HG03439 (cell line): ENCODE data around the gene GALNT2.

Experiments used
- ATAC-seq: cut with Tn5 transposase; IDR thresholded peaks from one replicate; pipeline ENCODE4 v1.9.1; 2021; ENCODE audit warnings: mild to moderate bottlenecking, moderate library complexity; ENCODE audit not compliant: unreplicated experiment

Gene GALNT2

DNA sequence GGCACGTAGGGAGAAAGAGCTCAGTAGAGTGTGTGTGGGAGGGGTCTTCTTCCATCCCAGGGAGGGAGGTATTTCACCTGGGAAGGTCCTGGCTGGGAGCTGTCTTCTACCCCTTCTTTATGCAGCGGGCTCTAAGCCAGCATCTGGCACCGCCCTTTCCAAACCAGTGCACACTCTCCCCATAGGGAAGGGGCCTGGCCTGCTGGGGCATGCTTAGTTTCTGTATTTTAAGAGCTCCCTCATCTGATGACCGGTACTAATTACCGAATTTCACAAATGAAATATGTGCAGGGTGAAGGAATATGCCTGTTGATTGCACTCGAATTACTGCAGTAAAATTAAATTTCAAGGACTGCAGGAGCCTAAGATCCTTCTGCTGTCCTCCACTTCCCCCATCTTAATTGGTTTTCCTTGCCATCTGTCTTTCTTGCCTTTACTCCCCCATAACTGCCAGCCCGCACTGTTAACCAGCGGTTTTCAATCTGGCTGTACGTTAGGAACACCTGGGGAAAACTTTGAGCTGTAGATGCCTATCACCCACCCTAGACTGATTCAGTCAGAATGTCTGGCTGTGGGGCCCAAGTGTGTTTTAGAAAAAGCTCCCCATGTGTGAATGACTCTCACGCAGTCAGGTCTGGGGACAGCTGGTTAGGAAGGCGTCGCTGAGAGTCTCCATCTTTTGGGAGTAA is 20.1 kb downstream of the GALNT2 start:
- no peak for ATAC-seq

DNA sequence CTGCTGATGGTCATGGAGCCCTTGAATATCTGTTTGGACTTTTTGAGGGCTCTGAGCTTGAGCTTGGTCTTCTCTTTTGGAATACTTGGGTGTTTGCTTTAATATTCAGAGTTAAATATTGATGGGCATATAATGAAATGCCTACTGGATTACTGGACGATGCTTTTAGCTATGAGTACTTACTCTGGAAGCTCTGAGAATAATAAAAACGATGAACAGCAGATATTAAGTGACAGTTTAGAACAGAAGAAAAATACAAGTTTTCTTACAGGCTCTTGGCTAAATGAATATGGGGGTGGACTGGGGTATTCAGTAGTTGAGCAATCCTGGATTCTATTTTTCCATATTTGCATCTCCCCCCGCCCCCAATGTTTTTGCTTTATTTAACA is 20.7 kb downstream of the GALNT2 start:
- no peak for ATAC-seq

DNA sequence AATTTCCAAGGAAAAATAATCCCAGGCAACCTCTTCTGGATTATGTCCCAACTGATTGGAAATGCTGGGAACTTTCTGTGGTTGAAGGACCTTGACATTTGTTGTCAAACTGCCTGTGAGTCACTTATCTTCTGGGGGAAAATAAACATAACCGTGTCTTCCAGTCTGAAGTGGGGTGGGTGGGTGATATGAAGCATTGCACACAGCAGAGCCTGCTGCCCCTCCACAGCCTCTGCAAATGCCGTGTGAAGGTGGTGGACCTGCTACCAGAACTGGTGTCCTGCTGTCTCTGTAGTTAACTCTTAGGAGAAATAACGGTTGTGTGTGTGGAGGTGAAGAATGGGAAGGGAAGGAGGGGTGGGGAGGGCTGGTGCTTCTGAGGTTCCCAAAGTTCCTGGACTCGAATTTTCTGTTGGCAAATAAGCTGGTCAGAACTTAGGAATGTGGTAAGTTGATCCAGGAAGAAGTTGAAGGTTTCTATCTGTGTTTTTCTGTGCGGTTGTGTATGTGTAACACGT is 23.2 kb downstream of the GALNT2 start:
- ATAC-seq: no peak

DNA sequence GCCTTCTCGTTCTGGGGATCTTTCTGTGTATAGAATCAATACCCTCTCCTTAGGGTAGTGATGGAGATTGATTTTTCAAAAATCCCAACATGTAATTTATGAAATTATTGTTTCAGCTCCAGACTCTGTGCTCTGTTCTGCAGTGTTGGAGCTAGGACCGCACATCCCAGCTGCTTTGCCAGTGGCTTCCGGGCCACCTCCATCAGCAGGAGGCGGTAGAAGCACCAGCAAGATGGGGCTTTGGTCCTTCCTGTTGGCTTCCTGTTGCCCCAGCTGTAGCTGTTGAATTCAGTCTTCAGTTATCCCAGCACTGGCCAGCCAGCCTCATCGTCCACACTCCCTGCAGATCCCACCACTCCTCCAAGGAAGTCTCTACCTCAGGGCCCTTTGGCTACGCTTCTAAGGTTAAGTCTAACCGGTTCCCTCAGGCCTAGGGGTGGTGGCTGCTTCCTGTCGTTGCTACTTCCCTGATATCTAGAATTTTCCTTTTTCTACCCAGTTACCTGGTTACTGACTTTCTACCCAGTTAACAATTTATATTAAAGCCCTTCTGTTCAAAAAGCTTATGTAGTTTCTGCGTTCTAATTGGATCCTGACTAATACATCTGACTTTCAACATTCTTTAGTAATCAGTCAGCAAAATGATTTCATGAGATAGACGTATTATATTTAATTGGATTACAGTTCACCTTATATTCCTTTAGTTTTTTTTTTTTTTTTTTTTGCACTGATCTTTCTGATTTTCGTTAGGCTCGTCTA is 24.6 kb downstream of the GALNT2 start:
- no peak for ATAC-seq

DNA sequence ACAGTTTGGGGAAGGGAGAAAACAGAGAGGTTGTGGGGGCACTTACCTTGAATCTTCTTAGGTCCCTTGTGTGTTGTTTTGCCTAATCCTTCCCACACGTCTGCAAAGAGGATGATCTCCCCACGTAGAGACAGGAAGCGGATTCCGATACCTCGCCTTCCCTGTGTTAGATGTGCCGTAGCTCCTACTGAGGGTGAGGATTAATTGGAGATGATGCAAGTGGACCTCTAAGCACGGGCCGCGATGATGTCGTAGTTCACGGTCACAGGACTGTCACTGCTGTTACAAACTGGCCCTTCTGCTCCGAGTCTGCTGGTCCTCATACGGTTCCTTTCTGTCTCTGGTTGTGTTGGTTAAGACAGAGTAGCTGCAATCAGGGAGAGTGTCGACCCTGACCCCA is 27.7 kb downstream of the GALNT2 start:
- no peak for ATAC-seq

DNA sequence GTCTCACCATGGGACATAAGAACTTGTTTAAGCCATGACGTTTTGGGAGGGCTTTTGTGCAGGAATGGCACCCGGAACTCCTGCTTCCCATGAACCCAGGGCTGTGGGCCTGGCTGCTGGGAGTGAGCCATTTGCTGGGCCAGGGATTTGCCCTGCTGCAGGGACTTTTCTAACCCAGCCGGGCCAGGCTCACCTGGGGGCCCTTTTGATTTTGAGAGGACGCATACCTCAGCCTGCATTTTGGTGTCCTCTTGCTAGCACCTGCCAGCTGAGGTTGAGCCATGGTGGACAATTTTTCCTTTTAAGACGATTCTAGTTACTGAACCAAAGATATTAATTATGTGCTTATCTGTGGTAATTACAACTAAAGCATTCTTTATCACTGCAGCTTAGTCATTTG is 28.9 kb downstream of the GALNT2 start:
- ATAC-seq: no peak

DNA sequence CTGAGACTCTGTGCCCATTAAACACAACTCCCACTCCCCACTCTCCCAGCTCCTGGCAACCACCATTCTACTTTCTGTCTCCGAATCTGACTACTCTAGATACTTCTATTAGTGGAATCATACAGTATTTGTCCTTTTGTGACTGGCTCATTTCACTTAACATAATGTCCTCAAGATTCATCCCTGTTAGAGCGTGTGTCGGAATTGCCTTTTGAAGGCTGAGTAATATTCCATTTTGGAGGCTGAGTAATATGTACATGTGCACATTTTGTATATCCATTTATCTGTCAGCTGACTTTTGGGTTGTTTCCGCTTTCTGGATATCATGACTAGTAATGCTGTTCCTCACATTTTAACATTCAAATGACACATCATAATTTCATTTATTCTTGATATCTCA is 30.3 kb downstream of the GALNT2 start:
- no peak for ATAC-seq

DNA sequence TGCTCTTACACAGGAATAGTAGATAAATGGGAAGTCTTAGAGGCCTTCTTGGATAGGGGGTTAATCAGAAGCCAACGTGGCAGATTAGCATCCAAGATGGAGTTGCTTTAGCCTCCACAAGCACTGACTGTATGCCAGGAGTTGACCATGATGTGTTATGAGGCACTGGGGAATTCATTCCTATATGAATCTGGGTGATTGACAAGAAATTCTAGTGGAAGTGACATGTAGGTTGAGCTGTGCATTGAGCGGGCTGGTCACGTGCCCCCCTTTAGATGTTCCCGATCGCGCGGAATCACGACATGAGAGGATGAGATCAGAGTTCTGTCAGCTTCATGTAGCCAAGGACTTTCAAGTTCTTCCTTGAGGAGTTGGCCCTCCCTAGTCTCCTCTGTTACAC is 31.7 kb downstream of the GALNT2 start:
- ATAC-seq: no peak

DNA sequence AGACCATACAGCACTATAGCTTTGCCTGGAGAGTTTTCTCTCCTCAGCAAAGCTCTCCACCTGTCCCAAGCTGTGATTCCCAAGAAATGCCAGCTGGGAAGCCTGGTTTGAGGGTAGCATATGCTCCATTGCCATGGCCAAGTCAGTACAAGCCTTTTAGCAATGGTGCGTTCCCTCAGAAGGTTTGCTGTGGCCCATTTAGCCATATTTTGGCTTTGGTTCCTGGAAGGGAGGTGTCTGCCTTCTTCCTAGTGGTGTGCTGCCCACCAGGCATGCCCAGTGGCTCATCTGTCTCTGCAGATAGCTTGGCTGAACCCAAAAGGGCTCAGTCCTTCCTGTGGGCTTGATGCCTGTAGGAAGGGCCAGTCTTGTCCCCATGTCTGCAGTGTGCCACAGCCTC is 32.4 kb downstream of the GALNT2 start:
- ATAC-seq: no peak

DNA sequence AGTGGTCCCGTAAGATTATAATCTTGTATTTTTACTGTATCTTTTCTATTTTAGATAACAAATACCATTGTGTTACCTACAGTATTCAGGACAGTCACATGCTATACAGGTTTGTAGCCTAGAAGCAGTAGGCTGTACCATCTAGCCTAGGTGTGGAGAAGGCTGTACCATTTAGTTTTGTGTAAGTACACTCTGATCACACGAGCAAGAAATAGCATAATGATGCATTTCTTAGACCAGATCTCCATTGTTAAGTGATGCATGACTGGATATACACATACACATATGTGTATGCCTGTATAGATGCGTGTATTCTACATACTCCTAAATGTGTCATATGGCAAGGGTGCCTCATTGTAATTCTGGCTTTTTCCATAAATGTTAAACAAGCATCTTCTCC is 33.9 kb downstream of the GALNT2 start:
- ATAC-seq: no peak

DNA sequence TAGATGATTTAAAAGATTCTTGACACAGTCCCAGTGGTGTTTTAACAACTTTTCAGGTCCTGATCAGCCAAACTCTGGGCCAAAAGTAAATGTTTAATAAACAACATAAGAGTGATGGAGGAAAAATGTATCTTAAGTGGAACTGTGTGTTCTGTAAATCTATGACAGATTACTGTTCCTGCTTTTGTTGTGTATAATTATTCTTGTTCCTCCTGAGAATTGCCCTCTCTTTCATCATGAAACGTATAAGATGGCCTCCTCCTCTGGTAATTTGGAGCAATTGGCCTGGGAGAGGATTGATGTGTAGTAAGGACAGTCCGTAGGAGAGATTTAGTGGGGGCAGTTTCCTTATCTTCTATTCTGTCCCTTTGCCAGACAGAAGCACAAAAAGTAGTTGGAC is 34.5 kb downstream of the GALNT2 start:
- no peak for ATAC-seq

DNA sequence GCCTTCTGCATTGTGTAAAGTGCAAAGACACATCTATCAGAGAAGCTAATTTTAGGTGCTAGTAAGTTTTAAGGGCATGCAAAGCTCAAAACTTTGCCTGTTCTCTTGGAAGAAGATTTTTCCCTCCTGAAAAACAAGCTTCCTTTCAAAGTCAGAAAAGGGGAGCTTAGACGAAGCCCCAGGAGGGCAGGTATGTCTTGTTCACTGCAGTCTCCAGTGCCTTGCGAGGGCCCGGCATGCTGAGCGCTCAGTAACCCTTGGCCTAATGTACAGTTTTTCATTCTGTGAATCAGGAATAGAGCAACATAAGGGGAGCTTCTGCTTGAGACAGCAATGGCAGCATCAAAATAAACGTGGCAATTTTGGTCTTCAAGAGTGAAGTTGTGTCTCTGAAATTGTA is 35.0 kb downstream of the GALNT2 start:
- no peak for ATAC-seq

DNA sequence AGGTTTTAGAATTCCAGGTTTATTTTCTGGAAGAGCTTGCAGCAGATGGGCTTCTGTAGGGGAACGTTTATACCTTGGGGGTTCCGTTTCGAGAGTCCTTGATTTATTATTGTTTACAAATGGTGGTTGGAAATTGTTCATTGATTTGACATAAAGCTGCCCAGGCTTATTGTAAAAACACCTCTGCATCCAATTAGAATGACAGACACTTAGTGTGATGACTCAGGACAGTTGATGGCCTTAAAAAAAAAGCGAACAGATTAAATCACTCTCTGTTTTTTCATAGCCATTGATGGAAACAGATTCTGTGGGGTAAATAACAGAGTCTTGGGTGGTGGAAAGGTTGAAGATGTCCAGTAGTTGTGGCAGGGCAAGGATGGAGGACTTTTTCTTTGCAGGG is 35.4 kb downstream of the GALNT2 start:
- no peak for ATAC-seq

DNA sequence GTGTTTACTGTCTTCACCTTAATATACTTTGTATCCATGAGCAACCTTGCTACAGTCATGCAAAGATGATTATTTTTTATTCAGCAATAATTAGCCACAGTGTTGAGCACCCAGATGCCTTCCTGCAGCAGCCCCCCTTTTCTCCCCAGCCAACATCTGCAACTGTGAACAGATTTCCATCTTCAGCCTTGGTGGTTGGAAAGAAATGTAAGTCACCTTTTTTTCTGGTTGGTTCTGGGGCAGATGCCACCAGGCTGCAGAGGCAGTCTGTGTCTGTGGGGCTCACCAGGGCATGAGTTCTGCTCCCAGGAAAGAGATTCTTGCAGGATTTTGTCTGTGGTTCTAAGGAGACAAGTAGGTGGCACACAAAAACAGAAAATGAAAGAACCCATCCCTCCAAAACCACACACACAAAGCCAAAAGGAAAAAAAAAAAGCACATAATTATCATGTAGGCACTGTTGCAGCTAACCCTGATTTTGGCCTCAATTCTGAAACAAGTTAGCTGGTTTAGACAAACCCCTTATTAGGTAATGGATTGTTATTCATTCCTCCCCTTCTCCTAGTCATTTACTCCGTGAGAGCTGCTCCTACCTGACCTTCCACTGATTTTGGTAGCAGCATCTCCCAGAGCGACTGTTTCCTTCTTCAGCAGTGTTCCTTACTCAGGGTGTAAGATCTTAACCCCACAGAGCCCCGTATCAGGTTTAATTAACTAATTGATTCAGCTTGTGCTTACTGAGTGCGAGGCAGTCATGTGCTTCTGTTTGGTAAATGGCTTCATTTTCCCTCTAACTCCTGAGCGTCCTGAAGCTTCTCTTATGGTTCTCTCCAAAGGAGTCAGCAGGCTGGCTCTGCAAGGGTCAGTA is 36.5 kb downstream of the GALNT2 start:
- ATAC-seq: no peak

DNA sequence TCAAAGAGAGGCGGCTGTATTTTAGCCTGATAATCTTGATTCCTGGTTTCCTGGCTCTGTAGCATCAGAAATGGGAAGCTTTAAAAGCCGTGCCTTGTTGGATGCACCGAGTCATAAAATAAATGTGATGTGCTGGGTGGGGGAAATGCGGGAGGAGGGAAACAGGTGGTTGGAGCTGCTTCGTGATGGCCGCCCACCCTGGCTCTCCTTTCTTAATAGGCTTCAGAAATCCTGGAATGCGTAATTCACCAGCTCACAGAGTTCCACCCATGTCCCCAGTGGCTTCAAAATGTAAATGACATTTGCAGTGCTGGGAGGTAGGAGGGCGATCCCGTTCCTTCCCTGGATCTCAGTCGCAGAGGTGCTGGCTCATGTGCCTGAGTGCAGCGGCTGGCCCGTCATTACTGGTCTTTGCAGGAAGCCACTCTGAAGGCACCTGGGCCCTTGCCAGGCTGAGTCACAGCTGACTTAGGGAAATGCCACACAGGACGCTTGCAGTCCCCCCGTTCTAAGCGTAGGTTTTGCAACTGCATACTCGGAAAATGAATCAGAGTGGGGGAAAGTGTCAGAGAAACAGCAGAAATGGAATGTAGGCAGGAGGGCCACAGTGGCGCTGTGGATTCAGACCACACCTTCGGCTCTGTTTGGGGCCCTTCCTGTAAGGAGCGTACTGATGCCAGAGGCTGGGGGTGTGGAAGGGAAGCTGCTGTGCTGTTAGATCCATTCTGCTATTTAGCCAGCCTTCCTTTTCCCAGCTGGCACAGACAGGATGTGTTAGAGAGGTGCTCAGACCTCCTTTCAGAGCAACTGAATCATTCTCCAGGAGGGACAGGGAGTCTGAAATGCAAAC is 37.6 kb downstream of the GALNT2 start:
- ATAC-seq: peak; percentile 54

DNA sequence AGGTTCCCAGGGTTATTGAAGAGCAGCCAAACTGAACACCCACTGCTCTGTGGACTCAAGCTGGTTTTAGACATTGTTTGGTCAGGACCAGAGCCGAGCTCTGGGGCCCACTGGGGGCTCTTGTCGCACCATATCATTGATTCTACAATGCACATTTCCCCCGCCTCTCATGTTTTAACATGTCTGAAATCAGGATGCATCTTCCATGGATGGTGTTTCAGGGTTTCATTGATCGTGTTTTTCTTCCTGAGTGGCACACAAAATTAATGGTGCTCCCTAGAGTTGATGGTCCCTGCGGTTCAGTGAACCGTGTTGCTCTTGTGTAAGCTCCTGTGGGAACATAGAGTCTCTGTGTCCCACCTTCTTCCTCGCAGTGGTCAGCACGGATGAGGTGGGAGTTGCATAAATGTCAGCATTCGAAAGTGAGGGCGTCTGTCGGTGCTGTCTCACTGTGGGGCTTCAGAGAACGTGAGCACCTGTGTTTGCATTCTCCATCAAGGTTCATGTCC is 38.3 kb downstream of the GALNT2 start:
- ATAC-seq: no peak

DNA sequence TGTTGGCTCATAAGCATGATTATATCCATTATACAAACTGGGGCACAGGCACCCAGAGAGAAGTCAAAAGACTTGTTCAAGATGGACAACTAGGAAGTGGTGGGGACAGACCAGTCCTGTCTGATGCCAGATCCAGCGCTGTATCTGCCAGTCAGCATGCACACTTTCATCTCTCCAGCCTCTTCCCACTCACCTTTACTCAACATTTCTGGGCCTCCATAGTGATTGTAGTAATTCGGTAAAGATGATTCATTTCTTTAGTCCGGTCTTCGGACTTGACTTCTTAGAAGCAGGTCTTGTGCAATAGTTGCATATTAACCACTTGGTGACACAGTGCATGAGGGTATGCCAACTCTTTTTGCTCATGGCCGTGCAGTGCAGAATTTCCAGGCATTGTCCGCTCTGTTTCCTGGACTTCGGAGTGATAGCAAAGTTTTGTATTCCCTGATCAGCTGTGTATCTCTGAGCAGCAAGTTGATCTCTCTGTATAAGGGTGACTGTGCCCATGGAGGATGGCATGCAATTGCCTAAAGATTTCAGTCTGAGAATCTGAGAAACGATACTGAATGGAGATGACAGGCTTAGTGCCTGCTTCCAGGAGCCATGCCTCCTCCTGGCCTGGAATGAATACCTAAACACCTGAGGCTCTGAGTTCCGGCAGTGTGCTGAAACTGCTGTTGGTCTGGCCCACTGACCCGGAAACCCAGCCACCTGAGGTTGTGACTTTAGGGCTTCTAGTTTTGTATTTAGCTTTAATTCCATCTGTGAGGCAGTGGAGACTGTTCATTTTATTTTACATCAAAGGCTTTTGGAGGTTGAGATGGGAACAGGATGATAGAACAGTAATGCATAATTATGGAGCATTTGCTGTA is 39.0 kb downstream of the GALNT2 start:
- ATAC-seq: peak; percentile 25

DNA sequence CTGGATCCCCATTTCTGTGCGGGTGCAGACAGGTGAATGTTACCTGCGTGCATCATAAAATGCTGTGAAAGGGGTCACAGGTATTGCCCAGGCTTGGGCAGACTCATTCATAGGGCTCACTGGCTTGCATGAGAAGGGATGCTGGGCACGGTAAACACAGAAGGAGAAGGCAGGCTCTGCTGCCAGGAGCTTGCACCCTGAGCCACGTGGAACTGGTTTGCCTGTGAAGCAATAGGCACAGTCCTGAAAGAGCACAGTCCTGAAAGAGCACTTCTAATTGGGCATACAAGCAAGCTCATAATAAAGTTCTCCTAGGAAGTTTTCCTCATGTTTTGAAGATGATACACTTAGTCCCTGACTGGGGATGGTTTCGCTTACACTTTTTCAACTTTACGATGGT is 40.9 kb downstream of the GALNT2 start:
- ATAC-seq: no peak

DNA sequence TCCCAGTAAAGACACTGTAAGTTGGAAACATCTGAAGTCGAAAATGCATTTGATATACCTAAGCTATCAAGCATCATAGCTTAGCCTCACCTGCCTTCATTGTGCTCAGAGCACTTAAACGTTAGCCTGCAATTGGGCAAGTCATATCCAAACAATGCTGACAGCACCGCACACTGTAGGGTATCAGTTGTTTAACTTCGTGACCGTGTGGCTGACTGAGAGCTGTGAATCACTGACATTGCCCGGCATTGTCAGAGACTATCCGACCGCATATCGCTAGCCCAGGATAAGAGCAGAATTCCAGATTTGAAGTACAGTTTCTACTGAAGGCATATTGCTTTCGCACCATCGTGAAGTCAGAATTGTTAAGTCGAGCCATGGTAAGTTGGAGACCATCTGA is 41.5 kb downstream of the GALNT2 start:
- ATAC-seq: no peak
